WTC11 (cell line): Measurements from ENCODE around the gene ZNF516. TPM values are rescaled to one million over a fixed set of nuclear protein-coding genes. Genes with fewer than 3 reads are reported as not detected.

Source experiments
- ATAC-seq: fragments of 200-7000 bp; cut with Tn5 transposase; 2 replicates; pipeline ENCODE4 v1.10.0; 2021; ENCODE audit warnings: mild to moderate bottlenecking, moderate library complexity
- CTCF ChIA-PET: fragments of 300-600 bp; sonication (Branson Sonifier 250); formaldehyde crosslinking; loops from one replicate; lab custom pipeline; 2021; ENCODE audit warnings: antibody characterized with exemption; lab: Charles Lee
- POLR2A ChIA-PET: fragments of 350-600 bp; sonication (Branson Sonifier 250); formaldehyde crosslinking; loops from one replicate; lab custom pipeline; 2021; ENCODE audit warnings: antibody characterized with exemption; lab: Charles Lee
- DNase-seq: peaks from one replicate; pipeline ENCODE4 v3.0.0; 2021; ENCODE audit warnings: low spot score
- H3K27ac Mint-ChIP-seq: 2 replicates; pipeline ENCODE4 v1.8.0; 2021; ENCODE audit warnings: mixed read lengths
- H3K27me3 Mint-ChIP-seq: 2 replicates; pipeline ENCODE4 v1.8.0; 2021; ENCODE audit warnings: low read depth, mild to moderate bottlenecking, moderate library complexity, mixed read lengths
- H3K36me3 Mint-ChIP-seq: 2 replicates; pipeline ENCODE4 v1.8.0; 2021; ENCODE audit warnings: mixed read lengths
- H3K4me1 Mint-ChIP-seq: 2 replicates; pipeline ENCODE4 v1.8.0; 2022; ENCODE audit warnings: mixed read lengths
- H3K4me3 Mint-ChIP-seq: 2 replicates; pipeline ENCODE4 v1.8.0; 2021; ENCODE audit warnings: mild to moderate bottlenecking, moderate library complexity, mixed read lengths
- H3K9me3 Mint-ChIP-seq: 2 replicates; pipeline ENCODE4 v1.8.0; 2021; ENCODE audit warnings: mixed read lengths
- AFF4 ChIP-seq: sonication (generic); formaldehyde crosslinking; IDR thresholded peaks from 2 replicates; pipeline ENCODE4 v1.8.1; 2023; ENCODE audit warnings: mild to moderate bottlenecking, missing genetic modification reagents, borderline replicate concordance
- CDX4 ChIP-seq: fragments of 250-450 bp; sonication (Bioruptor Pico); IDR thresholded peaks from 2 replicates; pipeline ENCODE4 v1.9.0; 2021; ENCODE audit warnings: moderate library complexity, mild to moderate bottlenecking, inconsistent platforms, borderline replicate concordance
- ERG ChIP-seq: fragments of 250-450 bp; sonication (Bioruptor Pico); IDR thresholded peaks from 2 replicates; pipeline ENCODE4 v1.8.0; 2021; ENCODE audit warnings: mild to moderate bottlenecking
- FOXP4 ChIP-seq: sonication (generic); formaldehyde crosslinking; IDR thresholded peaks from 2 replicates; pipeline ENCODE4 v1.8.0; 2022; ENCODE audit warnings: mild to moderate bottlenecking, missing genetic modification reagents
- JAZF1 ChIP-seq: fragments of 250-450 bp; sonication (Bioruptor Pico); IDR thresholded peaks from 2 replicates; pipeline ENCODE4 v1.9.0; 2021; ENCODE audit warnings: moderate library complexity, mild to moderate bottlenecking, inconsistent platforms
- KAT7 ChIP-seq: sonication (generic); formaldehyde crosslinking; IDR thresholded peaks from 2 replicates; pipeline ENCODE4 v1.8.1; 2023; ENCODE audit warnings: missing genetic modification reagents, mild to moderate bottlenecking, borderline replicate concordance
- MAX ChIP-seq: sonication (generic); formaldehyde crosslinking; IDR thresholded peaks from 2 replicates; pipeline ENCODE4 v1.8.0; 2022; ENCODE audit warnings: mild to moderate bottlenecking, missing genetic modification reagents
- NR1H2 ChIP-seq: sonication (generic); formaldehyde crosslinking; IDR thresholded peaks from 2 replicates; pipeline ENCODE4 v1.9.0; 2021; ENCODE audit warnings: mild to moderate bottlenecking, moderate library complexity, missing genetic modification reagents
- PRDM15 ChIP-seq: sonication (generic); formaldehyde crosslinking; IDR thresholded peaks from 2 replicates; pipeline ENCODE4 v1.8.0; 2022; ENCODE audit warnings: missing genetic modification reagents
- SMAD3 ChIP-seq: sonication (generic); formaldehyde crosslinking; IDR thresholded peaks from 2 replicates; pipeline ENCODE4 v1.8.0; 2022; ENCODE audit warnings: missing genetic modification reagents, mild to moderate bottlenecking, borderline replicate concordance
- SP1 ChIP-seq: sonication (generic); formaldehyde crosslinking; conservative IDR thresholded peaks from 2 replicates; pipeline ENCODE4 v1.8.1; 2022; ENCODE audit warnings: missing genetic modification reagents
- ZNF416 ChIP-seq: fragments of 250-450 bp; sonication (Bioruptor Pico); IDR thresholded peaks from 2 replicates; pipeline ENCODE4 v1.9.0; 2021; ENCODE audit warnings: mild to moderate bottlenecking, inconsistent platforms
- ZNF423 ChIP-seq: fragments of 250-450 bp; sonication (Bioruptor Pico); IDR thresholded peaks from 2 replicates; pipeline ENCODE4 v2.1.2; 2022; ENCODE audit warnings: mild to moderate bottlenecking, moderate library complexity
- total RNA-seq: library from RNA; stranded (reverse); gene quantifications from 3 replicates; pipeline ENCODE4 v1.2.3, GENCODE V29; 2021

The ZNF516 gene
- total RNA-seq, 1 experiment from 2014 or later, result 58.6 TPM

GRCh38 chr18:76434452-76434851 is 60.6 kb downstream of the ZNF516 start:
- H3K4me1 Mint-ChIP-seq, result peaks cover 20% of the 10 kb centered on the region
- no peak for TF ChIP-seq CDX4 (CRISPR knock-in tag)
- no peak for TF ChIP-seq MAX (CRISPR knock-in tag)
- TF ChIP-seq PRDM15, result no peak
- TF ChIP-seq AFF4 (CRISPR knock-in tag), result no peak
- no peak for TF ChIP-seq SP1
- no peak for TF ChIP-seq NR1H2 (CRISPR knock-in tag)
- no peak for TF ChIP-seq JAZF1
- TF ChIP-seq ZNF416 (CRISPR knock-in tag), result no peak
- no peak for TF ChIP-seq ERG (CRISPR knock-in tag)
- no peak for TF ChIP-seq FOXP4 (CRISPR knock-in tag)
- ChIA-PET CTCF (interaction anchor here (2.4 kb wide), 1 partner anchor 275 kb away, joined by 7 read pairs; no protein-coding TSS in a partner anchor), POLR2A (no interaction called here)
- H3K9me3 Mint-ChIP-seq, result no peaks in the 10 kb centered on the region
- DNase-seq (no peak), ATAC-seq (no peak)
- peaks cover 2% of the 10 kb centered on the region; the same call in 1 of the 2 replicates for H3K27me3 Mint-ChIP-seq
- H3K27ac Mint-ChIP-seq, result no peak overlapping the region
- H3K4me3 Mint-ChIP-seq, result no peak overlapping the region
- H3K36me3 Mint-ChIP-seq, result peaks cover 11% of the 10 kb centered on the region

- POLR2A ChIA-PET, result no interaction called here
- Mint-ChIP-seq H3K27ac (no peak overlapping the region), H3K4me1 (peaks cover 20% of the 10 kb centered on the region), H3K4me3 (no peak overlapping the region), H3K36me3 (peaks cover 9% of the 10 kb centered on the region), H3K9me3 (no peaks in the 10 kb centered on the region), H3K27me3 (peaks cover 2% of the 10 kb centered on the region; the same call in 1 of the 2 replicates)
- no peak for ATAC-seq
- CTCF ChIA-PET, result no interaction called here
- no peak for TF ChIP-seq MAX (CRISPR knock-in tag)
- TF ChIP-seq KAT7 (CRISPR knock-in tag), result no peak
- TF ChIP-seq JAZF1, result no peak
- no peak for TF ChIP-seq SMAD3 (CRISPR knock-in tag)
- TF ChIP-seq ZNF423 (CRISPR knock-in tag), result no peak
- DNase-seq, result no peak
Measured at GRCh38 chr18:76433788-76434187, 61.3 kb downstream of the ZNF516 start.
